ENCODE data around the gene FAM171A1. TPM values are rescaled to one million over a fixed set of nuclear protein-coding genes. Genes with fewer than 3 reads are reported as not detected.

The FAM171A1 gene
- total and polyA plus RNA-seq, 2 of the 13 experiments (the other 11 are each of a cell fraction or from before 2014, with no cell fraction given): 21.5 to 34.7 TPM

DNA sequence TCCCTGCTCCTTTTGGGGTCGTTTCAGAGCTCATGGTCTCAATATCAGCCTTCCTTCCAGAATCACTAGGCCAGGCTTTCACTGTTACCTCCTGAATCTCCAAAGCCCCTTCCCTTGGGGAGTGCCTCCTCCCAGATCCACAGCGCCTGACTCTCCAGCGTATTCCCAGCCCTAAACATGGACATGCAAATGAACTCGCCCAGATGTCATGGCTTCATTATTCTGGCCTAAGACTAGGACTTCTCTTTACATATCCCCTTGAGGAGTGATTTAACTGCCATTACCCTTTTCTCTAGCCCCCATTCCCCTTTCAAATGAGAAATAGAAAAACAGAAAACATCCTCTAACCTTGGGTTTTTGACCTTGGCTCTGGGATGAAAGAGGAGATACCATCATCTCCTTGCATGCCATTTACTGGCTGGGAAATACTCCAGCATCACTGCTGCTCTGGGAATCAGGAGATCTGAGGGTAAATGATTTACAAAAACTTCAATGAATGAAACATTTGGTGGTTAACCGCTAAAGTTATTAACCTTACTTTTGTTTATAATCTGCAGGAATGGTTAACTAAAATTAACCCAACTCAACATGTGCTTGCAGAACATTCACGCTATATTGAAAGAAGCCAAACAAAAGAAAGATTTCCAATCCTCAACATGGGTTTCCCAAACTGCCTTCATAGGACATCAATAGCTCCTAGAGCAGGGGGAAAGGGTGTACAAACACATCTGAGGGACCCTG, 37.0 kb downstream of the FAM171A1 start (continued):
- TF ChIP-seq, protein P1, sequence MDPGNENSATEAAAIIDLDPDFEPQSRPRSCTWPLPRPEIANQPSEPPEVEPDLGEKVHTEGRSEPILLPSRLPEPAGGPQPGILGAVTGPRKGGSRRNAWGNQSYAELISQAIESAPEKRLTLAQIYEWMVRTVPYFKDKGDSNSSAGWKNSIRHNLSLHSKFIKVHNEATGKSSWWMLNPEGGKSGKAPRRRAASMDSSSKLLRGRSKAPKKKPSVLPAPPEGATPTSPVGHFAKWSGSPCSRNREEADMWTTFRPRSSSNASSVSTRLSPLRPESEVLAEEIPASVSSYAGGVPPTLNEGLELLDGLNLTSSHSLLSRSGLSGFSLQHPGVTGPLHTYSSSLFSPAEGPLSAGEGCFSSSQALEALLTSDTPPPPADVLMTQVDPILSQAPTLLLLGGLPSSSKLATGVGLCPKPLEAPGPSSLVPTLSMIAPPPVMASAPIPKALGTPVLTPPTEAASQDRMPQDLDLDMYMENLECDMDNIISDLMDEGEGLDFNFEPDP (CRISPR knock-in tag; conservative IDR thresholded peaks at IDR 0.05): no peak
- TF ChIP-seq ZNF205 (CRISPR knock-in tag; IDR thresholded peaks at IDR 0.05): no peak
- TF ChIP-seq TCF7L2 (IDR thresholded peaks at IDR 0.05; ENCODE audit: low read depth, low read length): peak; percentile 47
- TF ChIP-seq ESRRA (CRISPR knock-in tag; IDR thresholded peaks at IDR 0.05; ENCODE audit: low read depth): peak; percentile 87
- TF ChIP-seq NCOR1 (IDR thresholded peaks at IDR 0.05; ENCODE audit: borderline replicate concordance, low read length): peak; percentile 79; the same call in 1 of the 2 replicates
- TF ChIP-seq, protein P2, sequence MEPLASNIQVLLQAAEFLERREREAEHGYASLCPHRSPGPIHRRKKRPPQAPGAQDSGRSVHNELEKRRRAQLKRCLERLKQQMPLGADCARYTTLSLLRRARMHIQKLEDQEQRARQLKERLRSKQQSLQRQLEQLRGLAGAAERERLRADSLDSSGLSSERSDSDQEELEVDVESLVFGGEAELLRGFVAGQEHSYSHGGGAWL (CRISPR knock-in tag; IDR thresholded peaks at IDR 0.05): no peak
- TF ChIP-seq ZNF496 (CRISPR knock-in tag; IDR thresholded peaks at IDR 0.05; ENCODE audit: insufficient replicate concordance): no peak
- no peak for TF ChIP-seq EEA1 (CRISPR knock-in tag; IDR thresholded peaks at IDR 0.05; ENCODE audit: borderline replicate concordance)
- TF ChIP-seq MEIS2 (CRISPR knock-in tag; IDR thresholded peaks at IDR 0.05): no peak
- no peak for TF ChIP-seq MBNL3 (CRISPR knock-in tag; conservative IDR thresholded peaks at IDR 0.05)
- TF ChIP-seq ZNF839 (CRISPR knock-in tag; IDR thresholded peaks at IDR 0.05; ENCODE audit: borderline replicate concordance): no peak
- TF ChIP-seq, protein P3, sequence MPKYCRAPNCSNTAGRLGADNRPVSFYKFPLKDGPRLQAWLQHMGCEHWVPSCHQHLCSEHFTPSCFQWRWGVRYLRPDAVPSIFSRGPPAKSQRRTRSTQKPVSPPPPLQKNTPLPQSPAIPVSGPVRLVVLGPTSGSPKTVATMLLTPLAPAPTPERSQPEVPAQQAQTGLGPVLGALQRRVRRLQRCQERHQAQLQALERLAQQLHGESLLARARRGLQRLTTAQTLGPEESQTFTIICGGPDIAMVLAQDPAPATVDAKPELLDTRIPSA (CRISPR knock-in tag; IDR thresholded peaks at IDR 0.05; ENCODE audit: borderline replicate concordance): no peak
- TF ChIP-seq HDAC1 (CRISPR knock-in tag; IDR thresholded peaks at IDR 0.05): peak; percentile 61; the same call in 1 of the 2 replicates
- TF ChIP-seq SMARCC2 (IDR thresholded peaks at IDR 0.05): no peak
- no peak for TF ChIP-seq ZNF883 (CRISPR knock-in tag; IDR thresholded peaks at IDR 0.05; ENCODE audit: not compliant biosample characterization)
- no peak for TF ChIP-seq ZNF160 (CRISPR knock-in tag; IDR thresholded peaks at IDR 0.05)
- no peak; the same call in 1 of the 2 replicates for TF ChIP-seq MIER2 (CRISPR knock-in tag; IDR thresholded peaks at IDR 0.05)
- TF ChIP-seq, protein P4, sequence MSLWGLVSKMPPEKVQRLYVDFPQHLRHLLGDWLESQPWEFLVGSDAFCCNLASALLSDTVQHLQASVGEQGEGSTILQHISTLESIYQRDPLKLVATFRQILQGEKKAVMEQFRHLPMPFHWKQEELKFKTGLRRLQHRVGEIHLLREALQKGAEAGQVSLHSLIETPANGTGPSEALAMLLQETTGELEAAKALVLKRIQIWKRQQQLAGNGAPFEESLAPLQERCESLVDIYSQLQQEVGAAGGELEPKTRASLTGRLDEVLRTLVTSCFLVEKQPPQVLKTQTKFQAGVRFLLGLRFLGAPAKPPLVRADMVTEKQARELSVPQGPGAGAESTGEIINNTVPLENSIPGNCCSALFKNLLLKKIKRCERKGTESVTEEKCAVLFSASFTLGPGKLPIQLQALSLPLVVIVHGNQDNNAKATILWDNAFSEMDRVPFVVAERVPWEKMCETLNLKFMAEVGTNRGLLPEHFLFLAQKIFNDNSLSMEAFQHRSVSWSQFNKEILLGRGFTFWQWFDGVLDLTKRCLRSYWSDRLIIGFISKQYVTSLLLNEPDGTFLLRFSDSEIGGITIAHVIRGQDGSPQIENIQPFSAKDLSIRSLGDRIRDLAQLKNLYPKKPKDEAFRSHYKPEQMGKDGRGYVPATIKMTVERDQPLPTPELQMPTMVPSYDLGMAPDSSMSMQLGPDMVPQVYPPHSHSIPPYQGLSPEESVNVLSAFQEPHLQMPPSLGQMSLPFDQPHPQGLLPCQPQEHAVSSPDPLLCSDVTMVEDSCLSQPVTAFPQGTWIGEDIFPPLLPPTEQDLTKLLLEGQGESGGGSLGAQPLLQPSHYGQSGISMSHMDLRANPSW (CRISPR knock-in tag; IDR thresholded peaks at IDR 0.05; ENCODE audit: borderline replicate concordance): no peak
- TF ChIP-seq TAF15 (IDR thresholded peaks at IDR 0.05; ENCODE audit: low read depth, low read length, poor library complexity, severe bottlenecking): no peak
- TF ChIP-seq ATF7-NPFF (CRISPR knock-in tag; IDR thresholded peaks at IDR 0.05; ENCODE audit: low read depth): no peak
- no peak for TF ChIP-seq ZSCAN12 (CRISPR knock-in tag; IDR thresholded peaks at IDR 0.05)
- no peak for TF ChIP-seq RAD21 (CRISPR knock-in tag; IDR thresholded peaks at IDR 0.05)
- TF ChIP-seq DMAP1 (CRISPR knock-in tag; IDR thresholded peaks at IDR 0.05): peak; percentile 40
- peak; percentile 78; the same call in 1 of the 2 replicates for TF ChIP-seq ZNF430 (CRISPR knock-in tag; IDR thresholded peaks at IDR 0.05)
- TF ChIP-seq HES4 (CRISPR knock-in tag; IDR thresholded peaks at IDR 0.05; ENCODE audit: borderline replicate concordance): no peak
- TF ChIP-seq CEBPB (IDR thresholded peaks at IDR 0.05; ENCODE audit: borderline replicate concordance, low read depth, low read length): no peak
